GM19463 (cell line): Measurements from ENCODE around the gene ADGRG1.
"Not testable (repeated sequence)": the region's sequence is repeated elsewhere in the genome, so short reads cannot be mapped to it uniquely, and the experiment has no call there.

Source experiments
- ATAC-seq: cut with Tn5 transposase; IDR thresholded peaks from one replicate; pipeline ENCODE4 v1.9.1; 2021; ENCODE audit warnings: mild to moderate bottlenecking, moderate library complexity; ENCODE audit not compliant: unreplicated experiment

The ADGRG1 gene

DNA sequence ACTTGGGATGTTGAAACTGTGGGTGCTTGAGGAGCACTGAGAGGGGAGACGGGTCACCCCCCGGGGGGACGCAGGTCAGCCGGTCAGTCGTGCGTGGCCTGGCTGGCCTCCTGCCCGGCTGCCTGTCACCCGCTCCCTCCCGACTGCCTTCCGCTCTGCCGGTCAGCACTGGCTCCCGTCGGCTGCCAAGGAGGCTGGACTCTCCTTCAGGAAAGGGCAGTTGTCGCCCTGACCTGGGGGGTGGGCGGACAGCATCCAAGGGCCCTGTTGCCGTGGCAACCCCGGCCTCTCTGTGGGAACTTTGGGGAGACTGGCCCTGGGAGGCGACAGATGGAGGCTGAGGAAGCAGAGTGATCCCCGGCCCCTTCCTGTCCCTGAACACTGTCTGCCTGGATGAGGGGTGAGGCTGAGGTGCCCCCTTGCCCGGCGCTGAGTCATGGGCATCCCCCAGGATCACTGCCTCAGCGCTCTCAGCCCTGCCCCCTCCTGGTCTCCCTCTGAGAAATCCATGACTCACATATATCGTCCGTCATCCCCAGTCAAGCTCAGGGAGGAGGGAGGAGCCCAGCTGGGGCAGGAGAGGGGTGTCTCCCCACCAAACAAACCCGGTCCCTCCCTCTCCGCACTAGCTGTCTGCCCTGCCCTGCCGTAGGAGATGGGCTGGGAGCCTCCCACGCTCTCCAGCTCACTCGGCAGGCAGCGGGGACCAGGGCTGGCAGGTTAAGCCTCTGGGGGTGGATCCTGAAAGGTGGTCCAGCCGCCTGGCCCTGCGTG, at the start of gene ADGRG1:
TSS of gene ADGRG1 (plus strand) at position 623 of the 774 bp plus-strand sequence. CDS start 21,658 bp downstream, outside the sequence.
- no peak for ATAC-seq

DNA sequence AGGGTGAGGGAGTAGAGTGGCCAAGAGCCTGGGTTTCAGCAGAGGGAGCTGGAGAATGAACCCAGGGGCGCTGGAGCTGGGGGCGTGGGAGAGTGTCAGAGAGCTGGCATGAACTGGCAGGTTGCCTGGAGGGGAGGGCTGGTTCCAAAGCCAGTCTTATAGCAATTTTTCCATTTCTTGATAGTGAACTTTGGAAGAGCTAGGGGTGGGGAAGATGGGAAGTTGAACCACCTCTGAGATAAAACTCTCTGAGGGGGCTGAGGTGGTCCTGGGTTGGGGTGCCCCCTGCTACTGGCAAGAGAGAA, 49.1 kb upstream of the ADGRG1 start:
- ATAC-seq = no peak

GRCh38 chr16:57585051-57585687, 43.3 kb upstream of the ADGRG1 start:
- ATAC-seq = no peak

DNA sequence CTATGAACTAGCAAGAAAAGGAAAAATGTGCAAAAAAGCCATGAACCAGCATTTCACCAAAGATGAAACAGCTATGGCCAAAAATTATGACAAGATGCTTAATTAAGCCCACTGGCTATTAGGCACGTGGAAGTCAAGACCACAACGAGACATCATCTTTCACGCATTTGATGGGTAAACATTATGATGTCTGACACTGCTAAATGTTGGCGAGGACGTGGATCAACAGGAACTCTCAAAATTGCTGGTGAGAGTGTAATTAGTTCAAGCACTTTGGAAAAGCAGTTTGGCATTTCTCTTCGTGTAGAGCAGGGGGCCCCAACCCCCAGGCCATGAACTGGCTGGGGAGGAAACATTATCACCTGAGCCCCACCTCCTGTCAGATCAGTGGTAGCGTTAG, 39.6 kb upstream of the ADGRG1 start:
- ATAC-seq = no peak

- no peak for ATAC-seq
Measured at GRCh38 chr16:57589374-57589773, 39.1 kb upstream of the ADGRG1 start.

DNA sequence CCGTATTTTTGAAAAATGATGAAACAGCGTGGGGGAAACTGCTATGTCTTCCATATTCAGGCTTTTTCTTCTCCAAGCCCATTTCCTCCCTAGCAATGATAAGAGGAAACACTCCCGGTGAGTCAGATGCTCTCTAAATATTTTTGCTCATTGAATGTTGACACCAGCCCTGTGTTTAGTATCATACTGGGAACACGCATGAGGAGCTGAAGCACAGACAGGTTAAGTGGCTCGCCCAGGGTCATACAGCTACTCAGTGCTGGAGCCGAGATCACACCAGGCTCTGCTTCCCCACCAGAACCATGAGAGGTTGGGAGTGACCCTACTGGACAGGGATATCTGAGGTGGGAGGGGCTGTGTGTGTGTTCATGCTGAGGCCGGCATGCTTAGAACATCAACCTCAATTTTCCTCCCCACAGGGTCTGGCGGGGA, 37.8 kb upstream of the ADGRG1 start:
- ATAC-seq = no peak

DNA sequence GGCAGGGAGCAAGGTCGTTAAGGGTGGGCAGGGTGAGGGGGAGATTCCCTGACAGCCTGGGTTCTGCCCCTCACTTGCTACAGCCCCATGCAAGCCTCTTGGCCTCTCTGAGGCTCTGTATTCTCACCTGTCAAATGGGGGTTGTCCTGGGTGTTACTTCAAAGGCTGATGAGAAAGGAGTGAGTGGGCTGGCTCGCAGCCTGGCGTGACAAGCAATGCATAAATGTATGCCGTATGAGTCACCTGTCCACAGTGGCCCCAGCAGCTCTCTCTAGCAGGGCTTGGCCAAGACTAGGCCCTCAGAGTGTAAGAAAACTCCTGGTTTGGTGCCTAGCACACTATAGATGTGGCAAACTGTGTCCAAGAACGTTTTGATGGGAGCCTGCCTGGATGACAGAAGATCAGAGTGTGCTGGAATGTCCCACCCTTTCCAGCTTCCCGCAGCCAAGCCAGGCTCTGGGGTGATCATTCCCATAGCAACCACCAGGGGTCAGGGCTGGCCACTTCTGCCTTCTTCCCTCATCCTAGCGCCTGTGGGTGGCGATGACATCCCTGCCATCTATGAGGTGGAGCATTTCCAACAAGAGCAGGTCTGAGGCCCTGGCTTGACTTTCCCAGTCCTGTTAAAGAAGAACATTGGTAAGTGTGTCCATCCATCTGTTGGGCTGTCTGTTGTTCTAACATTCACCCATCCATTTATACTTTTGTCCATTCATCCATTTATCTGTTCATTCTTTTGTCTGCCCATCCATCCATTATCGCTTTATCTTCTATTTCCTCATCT, 37.2 kb upstream of the ADGRG1 start:
- ATAC-seq = peak; percentile 82

- ATAC-seq = no peak
Measured at GRCh38 chr16:57591870-57592485, 36.5 kb upstream of the ADGRG1 start.

GRCh38 chr16:57592591-57593003, 35.8 kb upstream of the ADGRG1 start:
- peak; percentile 54 for ATAC-seq

DNA sequence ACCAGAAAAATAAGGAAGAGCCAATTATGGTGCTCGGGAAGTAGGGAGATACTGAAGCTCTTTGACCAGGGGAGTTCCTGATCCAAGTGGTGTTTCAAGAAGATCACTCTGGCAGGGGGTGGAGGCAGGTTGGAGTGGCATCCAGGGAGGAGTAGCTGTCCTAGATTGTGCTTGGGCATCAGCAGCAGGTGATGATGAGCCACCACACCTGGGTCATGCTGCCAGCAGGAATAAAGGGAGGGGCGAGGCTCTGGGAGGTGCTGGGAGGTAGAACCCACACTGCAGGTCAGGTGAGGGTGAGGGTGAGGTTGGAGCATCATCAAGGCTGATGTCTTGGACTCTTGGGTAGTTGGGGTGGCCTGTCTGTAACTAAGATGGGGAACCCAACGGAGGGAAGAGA, 35.4 kb upstream of the ADGRG1 start:
- no peak for ATAC-seq

- ATAC-seq = no peak
Measured at GRCh38 chr16:57593990-57594389, 34.4 kb upstream of the ADGRG1 start.

- no peak for ATAC-seq
Measured at GRCh38 chr16:57594531-57595031, 33.8 kb upstream of the ADGRG1 start.

GRCh38 chr16:57596234-57596633, 32.2 kb upstream of the ADGRG1 start:
- ATAC-seq = not testable (repeated sequence)

- no peak for ATAC-seq
Measured at GRCh38 chr16:57598437-57598836, 30.0 kb upstream of the ADGRG1 start.

DNA sequence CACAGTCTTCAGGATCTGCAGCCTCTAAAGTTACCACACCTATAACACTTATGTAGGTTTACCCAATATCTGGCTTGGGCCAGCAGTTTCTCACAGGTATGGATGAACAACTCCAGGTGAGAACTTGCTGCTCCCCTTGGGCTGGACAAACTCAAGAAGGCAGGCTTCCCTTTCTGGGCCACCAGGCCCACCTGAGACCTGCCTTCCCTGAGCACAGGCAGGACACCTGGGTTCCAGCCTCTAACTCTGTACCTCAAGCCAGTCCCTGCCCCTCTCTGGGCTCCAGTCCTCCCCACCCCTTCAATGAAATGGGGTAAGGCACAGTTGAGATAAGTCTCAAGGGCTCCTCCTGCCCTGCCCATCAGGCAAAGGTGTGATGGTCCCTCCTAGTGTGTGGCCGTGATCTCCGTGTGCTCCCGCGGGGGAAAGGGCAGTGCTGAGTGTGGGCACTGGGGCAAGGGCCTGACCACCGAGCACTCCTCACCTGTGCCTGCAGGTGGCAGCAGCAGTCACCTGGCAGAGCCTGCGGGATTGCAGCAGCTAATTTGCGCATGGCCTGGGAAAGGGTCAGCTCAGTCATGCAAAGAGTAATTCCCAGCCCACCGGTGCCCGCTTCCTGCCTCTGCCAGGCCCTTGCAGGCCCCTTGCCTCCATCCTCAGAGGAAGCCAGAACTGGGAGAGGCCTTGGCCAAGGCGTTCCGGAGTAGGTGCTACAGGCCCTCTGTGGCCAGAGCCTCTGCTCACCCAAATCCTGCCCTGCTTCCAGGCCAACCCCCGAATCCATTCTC, 28.2 kb upstream of the ADGRG1 start:
- ATAC-seq = peak; percentile 31

DNA sequence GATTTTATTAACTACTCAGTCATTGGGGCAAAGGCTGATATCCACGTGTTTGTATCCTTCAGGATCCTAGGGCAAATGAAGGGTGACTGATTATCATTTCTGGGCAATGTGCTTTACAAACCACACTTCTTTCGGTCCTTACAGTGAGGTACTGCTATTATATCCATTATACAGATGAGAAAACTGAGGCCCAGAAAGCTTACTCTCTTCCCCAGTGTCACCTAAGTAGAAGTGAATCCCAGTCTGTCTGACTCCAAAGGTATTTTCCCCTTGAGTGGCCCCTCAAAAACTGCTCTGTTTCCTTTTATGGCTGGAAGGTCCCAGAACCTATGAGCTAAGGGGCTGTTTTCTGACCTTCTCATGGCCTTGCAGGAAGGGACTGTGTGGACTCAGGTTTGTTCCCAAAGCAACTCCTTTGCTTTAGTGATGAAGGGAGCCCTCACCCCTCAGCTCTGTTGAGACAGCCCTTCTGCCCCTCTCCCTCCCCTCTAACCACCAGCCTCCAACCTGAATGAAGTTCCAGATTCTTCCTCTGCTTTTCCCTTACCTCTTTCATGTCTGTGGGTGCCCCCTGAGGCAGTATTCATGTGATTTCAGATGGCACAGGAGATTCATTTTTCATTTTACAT, 27.4 kb upstream of the ADGRG1 start:
- no peak for ATAC-seq

GRCh38 chr16:57601801-57602478, 26.5 kb upstream of the ADGRG1 start:
- ATAC-seq = peak; percentile 81

DNA sequence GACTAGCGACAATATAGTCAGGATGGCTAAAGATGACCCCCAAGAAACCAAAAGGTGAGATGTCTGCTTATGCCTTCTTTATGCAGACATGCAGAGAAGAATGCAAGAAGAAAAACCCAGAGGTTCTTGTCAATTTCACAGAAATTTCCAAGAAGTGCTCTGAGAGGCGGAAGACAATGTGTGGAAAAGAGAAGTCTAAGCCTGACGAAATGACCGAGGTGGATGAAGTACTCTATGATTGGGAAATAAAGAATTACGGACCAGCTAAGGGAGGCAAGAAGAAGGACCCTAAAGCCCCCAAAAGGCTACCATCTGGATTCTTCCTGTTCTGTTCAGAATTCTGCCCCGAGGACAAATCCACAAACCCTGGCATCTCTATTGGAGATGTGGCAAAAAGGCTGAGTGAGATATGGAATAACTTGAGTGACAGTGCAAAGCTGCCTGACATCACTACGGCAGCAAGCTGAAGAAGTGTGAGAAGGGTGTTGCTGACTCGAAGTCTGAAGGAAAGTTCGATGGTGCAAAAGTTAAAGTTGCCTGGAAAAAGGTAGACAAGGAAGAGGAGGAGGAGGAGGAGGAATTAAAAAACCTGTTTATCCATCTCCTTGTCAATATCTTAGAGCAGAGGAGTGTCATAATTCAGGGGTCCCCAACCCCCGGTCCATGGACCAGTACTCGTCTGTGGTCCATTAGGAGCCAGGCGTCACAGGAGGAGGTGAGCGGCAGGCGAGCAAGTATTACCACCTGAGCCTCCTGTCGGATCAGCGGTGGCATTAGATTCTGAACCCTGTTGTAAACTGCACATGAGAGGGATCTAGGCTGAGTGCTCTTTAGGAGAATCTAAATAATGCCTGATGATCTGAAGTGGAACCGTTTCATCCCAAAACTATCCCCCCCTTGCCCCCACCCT, 25.1 kb upstream of the ADGRG1 start:
- ATAC-seq = no peak
